Erythroblast (primary cell): ENCODE results near the gene ASCC1.

Experiments used
- GATA1 ChIP-seq: IDR thresholded peaks from 2 replicates; pipeline ENCODE4 v1.6.1; 2011; ENCODE audit warnings: low read depth, mild to moderate bottlenecking, control low read depth, low read length, moderate library complexity
- POLR2A ChIP-seq: IDR thresholded peaks from 2 replicates; pipeline ENCODE4 v1.6.1; 2011; ENCODE audit warnings: mild to moderate bottlenecking, low read length

DNA sequence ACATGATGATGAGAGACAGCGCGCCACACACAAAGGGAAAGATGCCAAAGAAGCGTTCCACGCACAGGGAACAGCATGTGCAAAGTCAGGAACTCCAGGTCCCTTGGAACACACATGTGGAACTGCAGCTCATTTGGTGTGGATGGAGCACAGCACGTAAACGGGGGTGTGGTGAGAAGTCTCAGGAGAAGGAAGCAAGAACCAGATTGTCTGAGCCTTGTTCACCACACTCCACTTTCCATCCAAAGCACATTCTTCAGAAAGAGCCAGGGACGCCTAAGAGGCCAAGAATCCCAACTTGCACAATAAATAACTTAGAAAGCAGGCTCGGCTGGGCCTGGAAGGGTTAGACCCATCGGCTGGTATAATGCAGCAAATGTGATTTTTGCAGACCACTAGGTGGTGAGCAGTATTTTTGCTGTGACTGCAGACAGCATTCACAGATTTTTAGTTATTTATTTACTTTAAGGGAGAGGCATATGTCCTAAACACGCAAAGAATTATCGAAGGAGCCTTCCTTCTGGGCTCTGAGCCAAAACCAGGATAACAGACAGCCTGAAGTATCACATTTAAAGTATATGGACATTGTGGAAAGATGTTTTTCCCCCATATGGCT lies 27.9 kb upstream of the ASCC1 start:
- no peak for TF ChIP-seq POLR2A
- no peak for TF ChIP-seq GATA1
